ENCODE results near the gene LIMK2.
"Not testable (repeated sequence)": the region's sequence is repeated elsewhere in the genome, so short reads cannot be mapped to it uniquely, and the experiment has no call there.

Gene LIMK2

GRCh38 chr22:31211862-31212730, at the start of gene LIMK2:
Gene LIMK2 (plus strand): TSS chr22:31212298. CDS start chr22:31212409, 111 bp downstream.
- TF ChIP-seq CTCF (IDR thresholded peaks at IDR 0.05; ENCODE audit: low read depth, low read length), result peak; percentile 64
- DNase-seq (ENCODE audit: low read depth in 2 of 2), result peak; percentile 82 to 86
- H3K4me3 ChIP-seq (replicated peaks in 1 of 2; ENCODE audit: low read depth in 2 of 2, low read length in 2 of 2), result peak within 1 kb of the TSS; percentile 73 to 95

GRCh38 chr22:31170971-31171370, 41.1 kb upstream of the LIMK2 start:
- no peak for TF ChIP-seq CTCF (IDR thresholded peaks at IDR 0.05; ENCODE audit: low read depth, low read length)

GRCh38 chr22:31171734-31172133, 40.4 kb upstream of the LIMK2 start:
- not testable (repeated sequence) for H3K4me3 ChIP-seq (replicated peaks in 1 of 2; ENCODE audit: low read depth in 2 of 2, low read length in 2 of 2); DNase-seq (ENCODE audit: low read depth in 2 of 2)

More at GRCh38 chr22:31170971-31171370, 41.1 kb upstream of the LIMK2 start:
- no peak for DNase-seq (ENCODE audit: low read depth in 2 of 2)
- no peak overlapping the region for H3K4me3 ChIP-seq (replicated peaks in 1 of 2; ENCODE audit: low read depth in 2 of 2, low read length in 2 of 2)

GRCh38 chr22:31173386-31174145, 38.5 kb upstream of the LIMK2 start:
- TF ChIP-seq CTCF (IDR thresholded peaks at IDR 0.05; ENCODE audit: low read depth, low read length), result no peak
- peak; percentile 65 to 93 for DNase-seq (ENCODE audit: low read depth in 2 of 2)
- H3K4me3 ChIP-seq (replicated peaks in 1 of 2; ENCODE audit: low read depth in 2 of 2, low read length in 2 of 2), result no peak overlapping the region

- TF ChIP-seq CTCF (IDR thresholded peaks at IDR 0.05; ENCODE audit: low read depth, low read length), result no peak
- DNase-seq (ENCODE audit: low read depth in 2 of 2), result no peak
- H3K4me3 ChIP-seq (replicated peaks in 1 of 2; ENCODE audit: low read depth in 2 of 2, low read length in 2 of 2), result no peak overlapping the region
Observed at GRCh38 chr22:31176923-31177322, 35.2 kb upstream of the LIMK2 start.

- peak; percentile 78 to 87 for DNase-seq (ENCODE audit: low read depth in 2 of 2)
- TF ChIP-seq CTCF (IDR thresholded peaks at IDR 0.05; ENCODE audit: low read depth, low read length), result no peak
- no peak overlapping the region for H3K4me3 ChIP-seq (replicated peaks in 1 of 2; ENCODE audit: low read depth in 2 of 2, low read length in 2 of 2)
Observed at GRCh38 chr22:31177420-31178162, 34.5 kb upstream of the LIMK2 start.
